A172 (cell line): ENCODE results near the gene NETO1. TPM values are rescaled to one million over a fixed set of nuclear protein-coding genes. Genes with fewer than 3 reads are reported as not detected.

Experiments used
- DNase-seq: peaks from one replicate; pipeline ENCODE4 v3.0.0-alpha.2; 2015; ENCODE audit warnings: low spot score
- total RNA-seq: library from RNA; depleted of rRNA; stranded (reverse); fragments of >200 nt; shearing (Covaris generic); gene quantifications from 2 replicates; pipeline ENCODE4 v1.2.3, GENCODE V29; 2014; rRNA removed

The NETO1 gene
- 19.6 and 27.4 TPM in 2 replicates for total RNA-seq

- DNase-seq: no peak
These were observed at the start of gene NETO1 for GRCh38 chr18:72867746-72868584. NETO1 (minus strand) TSS chr18:72867987; CDS start chr18:72867291, 696 bp downstream.

- no peak for DNase-seq
These were observed 42.3 kb upstream of the NETO1 start for GRCh38 chr18:72910045-72910444.

GRCh38 chr18:72908181-72908580 lies 40.4 kb upstream of the NETO1 start:
- DNase-seq: no peak

- DNase-seq: no peak
These were observed 35.2 kb upstream of the NETO1 start for GRCh38 chr18:72903033-72903432.

- no peak for DNase-seq
These were observed 31.6 kb upstream of the NETO1 start for GRCh38 chr18:72899338-72899737.

GRCh38 chr18:72898870-72899269 lies 31.1 kb upstream of the NETO1 start:
- DNase-seq: no peak

GRCh38 chr18:72895548-72895947 lies 27.8 kb upstream of the NETO1 start:
- peak; percentile 36 for DNase-seq

DNA sequence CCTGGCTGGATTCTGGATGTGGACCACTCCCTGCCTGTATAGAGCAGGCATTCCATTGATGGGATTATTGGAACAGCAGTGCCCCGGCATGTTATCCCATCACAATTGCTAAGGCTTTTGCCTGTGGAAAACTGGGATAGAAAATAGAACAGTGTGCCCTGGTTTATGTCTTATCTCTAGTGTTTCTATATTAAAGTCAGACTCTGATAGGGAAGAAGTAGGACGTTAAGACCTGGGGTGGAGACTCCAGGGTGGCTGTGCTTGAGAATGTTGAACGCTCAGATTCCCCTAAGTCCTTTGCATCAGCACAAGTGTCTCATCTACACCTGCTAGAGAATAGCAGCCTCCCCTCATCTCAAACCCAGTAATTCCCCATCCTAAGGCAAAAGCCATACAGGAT lies 10.8 kb upstream of the NETO1 start:
- no peak for DNase-seq

DNA sequence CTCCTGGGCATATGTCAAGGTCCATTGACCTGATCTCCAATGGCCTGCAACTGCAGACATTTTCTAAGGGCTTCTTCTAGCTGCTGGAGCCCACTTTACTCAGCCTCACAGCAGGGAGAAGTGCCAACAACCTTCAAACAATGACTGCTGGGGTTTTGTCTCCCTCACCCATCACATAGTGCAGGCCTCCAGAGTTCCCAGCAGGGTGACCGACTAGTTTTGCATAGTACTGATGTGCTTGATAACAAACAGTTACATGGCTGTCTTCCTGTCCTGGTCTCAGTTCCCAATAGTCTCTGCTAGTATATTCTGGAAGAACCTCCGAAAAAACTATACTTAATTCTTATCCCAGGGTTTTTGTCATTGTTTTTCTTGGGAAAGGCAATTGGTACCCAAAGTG lies 10.4 kb upstream of the NETO1 start:
- no peak for DNase-seq

GRCh38 chr18:72871091-72871490 lies 3.3 kb upstream of the NETO1 start:
- peak; percentile 11 for DNase-seq

- no peak for DNase-seq
These were observed 1.7 kb upstream of the NETO1 start for GRCh38 chr18:72869226-72870185.

DNA sequence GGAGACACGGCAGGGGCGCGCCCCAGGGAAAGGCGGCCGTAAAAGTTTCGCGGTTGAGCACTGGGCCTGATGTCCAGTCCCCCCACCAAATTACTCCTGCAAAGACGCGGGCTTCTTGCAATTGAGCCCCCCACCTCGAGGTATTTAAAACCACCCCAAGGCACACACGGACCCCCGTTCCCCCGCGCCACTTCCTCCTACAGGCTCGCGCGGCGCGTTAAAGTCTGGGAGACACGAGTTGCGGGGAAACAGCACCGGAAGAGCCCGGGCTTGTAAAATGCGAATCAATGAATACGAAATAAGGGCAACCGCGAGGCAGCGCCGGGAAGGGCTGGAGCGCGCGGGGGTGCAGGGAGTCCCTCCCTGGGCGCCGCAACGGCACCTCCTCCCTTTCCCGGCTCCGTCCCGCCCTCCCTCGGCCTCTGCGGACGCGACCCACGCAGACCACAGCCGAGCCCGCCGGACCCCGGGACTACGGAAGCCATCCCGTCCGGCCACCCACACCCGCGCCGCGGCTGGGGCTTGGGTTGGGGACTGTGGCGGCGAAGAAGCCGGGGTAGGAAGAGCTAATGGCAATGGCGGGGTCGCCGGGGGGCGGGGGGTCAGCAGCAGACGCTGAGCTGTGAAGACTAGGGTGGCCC lies 918 bp upstream of the NETO1 start:
- DNase-seq: no peak

DNA sequence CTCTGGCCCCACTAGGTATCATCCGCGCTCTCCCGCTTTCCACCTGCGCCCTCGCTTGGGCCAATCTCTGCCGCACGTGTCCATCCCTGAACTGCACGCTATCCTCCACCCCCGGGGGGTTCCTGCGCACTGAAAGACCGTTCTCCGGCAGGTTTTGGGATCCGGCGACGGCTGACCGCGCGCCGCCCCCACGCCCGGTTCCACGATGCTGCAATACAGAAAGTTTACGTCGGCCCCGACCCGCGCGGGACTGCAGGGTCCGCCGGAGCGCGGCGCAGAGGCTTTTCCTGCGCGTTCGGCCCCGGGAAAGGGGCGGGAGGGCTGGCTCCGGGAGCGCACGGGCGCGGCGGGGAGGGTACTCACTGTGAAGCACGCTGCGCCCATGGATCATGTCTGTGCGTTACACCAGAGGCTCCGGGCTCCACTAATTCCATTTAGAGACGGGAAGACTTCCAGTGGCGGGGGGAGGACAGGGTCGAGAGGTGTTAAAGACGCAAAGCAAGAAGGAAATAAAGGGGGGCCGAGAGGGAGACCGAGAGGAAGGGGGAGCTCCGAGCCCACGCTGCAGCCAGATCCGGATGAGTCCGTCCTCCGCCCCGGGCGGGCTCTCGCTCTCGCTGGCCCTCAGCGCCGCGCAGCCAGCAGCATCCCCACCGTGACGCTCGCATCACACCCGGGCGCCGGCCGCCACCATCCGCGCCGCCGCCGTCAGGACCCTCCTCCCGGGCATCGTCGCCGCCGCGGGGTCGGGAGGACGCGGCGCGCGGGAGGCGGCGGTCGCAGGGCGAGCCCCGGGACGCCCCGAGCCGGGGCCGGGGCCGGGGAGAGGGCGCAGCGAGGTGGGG lies 664 bp downstream of the NETO1 start:
- DNase-seq: no peak

- DNase-seq: no peak
These were observed 1.3 kb downstream of the NETO1 start for GRCh38 chr18:72866442-72866900.

DNA sequence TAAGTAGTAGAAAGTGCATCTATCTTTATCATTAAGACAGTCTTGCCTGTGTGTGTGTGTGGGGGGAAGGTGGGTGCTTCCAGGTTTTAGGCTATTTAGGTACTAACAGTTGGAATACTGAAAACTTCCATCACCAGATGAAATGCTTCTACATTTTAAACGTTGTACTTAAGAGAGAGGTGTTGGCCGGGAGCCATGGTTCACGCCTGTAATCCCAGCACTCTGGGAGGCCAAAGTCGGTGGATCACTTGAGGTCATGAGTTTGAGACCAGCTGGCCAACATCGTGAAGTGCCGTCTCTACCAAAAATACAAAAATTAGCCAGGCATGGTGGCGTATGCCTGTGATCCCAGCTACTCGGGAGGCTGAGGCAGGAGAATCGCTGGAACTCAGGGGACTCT lies 4.0 kb downstream of the NETO1 start:
- no peak for DNase-seq

DNA sequence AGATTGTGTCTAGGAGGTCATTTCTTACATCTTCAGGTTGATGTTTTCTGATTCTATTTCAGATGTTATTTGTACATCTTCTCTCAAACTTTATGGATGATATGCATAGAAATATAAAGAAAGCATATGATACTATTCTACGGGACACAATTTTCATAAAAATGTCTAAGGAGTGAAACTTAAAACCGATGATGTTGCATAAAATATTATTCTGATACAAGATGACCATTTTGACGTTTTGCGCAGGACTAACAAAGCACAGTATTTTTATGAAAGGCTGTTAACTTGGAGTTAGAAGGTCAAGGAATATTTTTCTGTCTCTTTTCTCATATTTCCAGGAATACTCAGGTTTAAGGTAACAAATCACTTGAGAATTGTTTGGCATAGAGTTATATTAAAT lies 8.7 kb downstream of the NETO1 start:
- no peak for DNase-seq

- no peak for DNase-seq
These were observed 18.1 kb downstream of the NETO1 start for GRCh38 chr18:72849671-72850070.

DNA sequence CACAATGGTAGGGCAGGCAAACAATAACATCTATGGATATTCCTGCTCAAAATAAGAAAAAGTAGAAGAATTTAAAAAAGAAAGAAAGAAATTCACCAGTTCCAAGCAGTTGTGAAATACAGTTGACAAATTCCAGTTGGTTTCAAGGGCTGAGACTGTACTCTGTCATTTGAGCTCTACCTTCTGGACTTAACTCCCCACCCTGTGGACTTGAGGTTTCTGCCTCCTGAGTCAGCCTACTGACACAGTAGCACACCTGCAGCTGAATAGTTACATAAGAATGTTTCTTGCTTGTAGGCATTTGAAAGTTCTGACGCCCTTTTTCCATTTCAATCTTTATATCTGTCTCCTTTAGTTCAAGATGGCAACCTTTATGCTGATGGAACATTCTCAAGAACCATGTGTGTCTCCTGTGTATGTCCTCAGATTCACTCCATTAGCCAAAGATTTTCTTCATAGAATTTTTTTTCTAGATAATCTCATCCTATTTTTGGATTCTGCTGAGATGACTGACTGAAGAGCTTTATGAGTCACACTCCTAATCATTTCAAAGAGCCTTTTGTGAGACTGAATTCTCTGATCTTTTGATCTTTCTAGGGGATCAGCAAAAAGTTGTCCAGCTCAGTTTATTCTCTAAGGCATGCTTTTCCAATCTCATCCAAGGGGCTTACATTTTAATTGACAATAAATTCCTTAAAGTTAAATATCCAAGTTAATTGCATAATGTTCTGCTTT lies 19.1 kb downstream of the NETO1 start:
- DNase-seq: peak; percentile 14

DNA sequence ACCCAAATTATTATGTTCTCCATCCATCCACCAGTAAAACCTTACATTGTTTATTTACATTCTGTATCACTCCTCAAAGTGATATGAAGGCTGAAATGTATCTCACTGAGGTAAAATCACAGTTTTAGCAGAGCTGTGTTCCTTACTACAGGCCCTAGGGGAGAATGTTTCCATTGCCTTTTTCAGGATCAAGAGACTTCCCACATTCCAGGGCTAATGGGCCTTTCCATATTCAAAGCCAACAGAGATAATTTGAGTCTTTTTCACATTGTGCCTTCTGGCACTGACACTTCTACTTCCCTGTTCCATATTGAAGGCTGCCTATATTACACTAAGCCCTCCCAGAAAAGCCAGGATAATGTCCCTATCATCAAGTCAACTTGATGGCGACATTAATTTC lies 20.0 kb downstream of the NETO1 start:
- DNase-seq: no peak
